Body of pancreas (tissue), 4 donors: Measurements from ENCODE around the gene CLIP4.

ENCODE experiments used
- CTCF ChIP-seq, 7 experiments: fragments of 450-650 bp in 4 of 7; fragments of 200-600 bp in 3 of 7; sonication (generic) in 3 of 7; IDR thresholded peaks; one replicate each; pipeline ENCODE4 v1.5.1; 2016 to 2019; ENCODE audit warnings: antibody characterized with exemption in 7 of 7
- POLR2A ChIP-seq, 3 donors: fragments of 450-650 bp; IDR thresholded peaks; one replicate each; pipeline ENCODE4 v1.6.1; 2016; ENCODE audit warnings: antibody characterized with exemption in 3 of 3, mild to moderate bottlenecking in 2 of 3

DNA sequence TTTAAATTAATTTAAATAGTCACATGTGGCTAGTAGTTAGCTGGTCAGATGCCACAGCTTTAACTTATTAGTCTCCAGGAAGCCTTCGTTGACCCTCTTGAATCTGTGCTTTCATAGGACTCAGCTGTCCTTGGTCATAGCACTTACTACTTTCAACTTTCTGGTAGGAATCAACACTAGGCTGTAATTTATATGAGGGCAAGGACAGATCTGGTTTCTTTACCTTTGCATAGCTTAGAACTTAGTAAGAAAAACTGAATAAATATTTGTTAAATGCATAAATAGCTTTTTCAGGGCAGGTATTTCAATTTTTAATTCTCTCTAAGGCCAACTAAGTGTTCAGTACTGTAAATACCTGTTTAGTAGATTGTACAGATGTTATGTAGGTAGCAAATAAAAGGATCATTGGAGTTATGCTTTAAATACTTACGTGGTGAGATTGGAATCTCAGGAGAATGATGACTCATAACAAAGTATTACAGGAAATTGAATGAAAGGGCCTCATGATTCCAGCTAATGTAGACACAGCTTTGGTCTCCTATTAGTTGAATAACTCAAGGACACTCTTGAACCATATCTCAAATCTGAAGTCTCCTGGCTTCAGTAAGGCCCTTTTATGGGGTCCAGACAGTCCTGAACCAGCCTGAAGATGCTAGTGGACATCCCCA, 2.6 kb downstream of the CLIP4 start:
- TF ChIP-seq POLR2A (IDR thresholded peaks at IDR 0.05) (no peak), CTCF (IDR thresholded peaks at IDR 0.05) (no peak)
